Measurements from ENCODE around the gene EIF4EBP3.
A peak's percentile ranks its signal among the peaks of the same experiment; 100 is the strongest.

The EIF4EBP3 gene

DNA sequence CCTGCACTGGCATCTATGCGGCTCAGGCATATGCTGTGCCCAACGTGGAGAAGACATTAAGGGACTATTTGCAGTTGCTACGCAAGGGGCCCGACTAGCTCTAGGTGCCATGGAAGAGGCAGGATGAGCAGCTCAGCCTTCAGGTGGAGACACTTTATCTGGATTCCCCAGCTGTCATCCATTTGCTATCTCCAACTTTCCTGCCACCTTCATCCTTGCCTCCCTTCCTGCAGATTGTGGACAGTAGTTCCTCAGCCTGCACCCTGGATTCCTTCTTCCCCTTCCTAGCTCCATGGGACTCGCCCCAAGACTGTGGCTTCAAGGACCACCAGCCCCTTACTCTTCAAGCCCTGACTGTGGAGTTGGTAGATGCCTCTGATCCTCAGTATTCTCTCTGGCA, 19.2 kb downstream of the EIF4EBP3 start:
- Histone ChIP-seq H3K9me2 (replicated peaks; ENCODE audit: low read depth, low read length) (no peaks in the 10 kb centered on the region), H3K4me2 (ENCODE audit: low read depth, low read length, poor library complexity, severe bottlenecking) (peak overlapping the region; percentile 87), H3F3A (ENCODE audit: low read depth) (no peaks in the 10 kb centered on the region), H3K27me3 (ENCODE audit: insufficient read depth, low read length, poor library complexity, severe bottlenecking) (no peaks in the 10 kb centered on the region), H3K9me3 (ENCODE audit: insufficient read depth, low read depth, low read length) (no peaks in the 10 kb centered on the region), H3K36me3 (ENCODE audit: insufficient read depth, low read length) (peaks cover 3% of the 10 kb centered on the region; the same call in 1 of the 2 replicates), H3K79me2 (ENCODE audit: insufficient read depth, low read length) (peaks cover 47% of the 10 kb centered on the region), H3K9ac (ENCODE audit: low read depth, low read length, poor library complexity, severe bottlenecking) (peak overlapping the region; percentile 97), H2AFZ (ENCODE audit: low read length) (no peak overlapping the region), H3K4me1 (ENCODE audit: insufficient read depth, low read length, poor library complexity, severe bottlenecking) (peaks cover 28% of the 10 kb centered on the region), H4K20me1 (ENCODE audit: insufficient read depth, low read length, poor library complexity, severe bottlenecking) (peaks cover 6% of the 10 kb centered on the region), H3K4me3 (ENCODE audit: low read length, poor library complexity, severe bottlenecking) (peak overlapping the region; percentile 99)
- TF ChIP-seq, protein P1, sequence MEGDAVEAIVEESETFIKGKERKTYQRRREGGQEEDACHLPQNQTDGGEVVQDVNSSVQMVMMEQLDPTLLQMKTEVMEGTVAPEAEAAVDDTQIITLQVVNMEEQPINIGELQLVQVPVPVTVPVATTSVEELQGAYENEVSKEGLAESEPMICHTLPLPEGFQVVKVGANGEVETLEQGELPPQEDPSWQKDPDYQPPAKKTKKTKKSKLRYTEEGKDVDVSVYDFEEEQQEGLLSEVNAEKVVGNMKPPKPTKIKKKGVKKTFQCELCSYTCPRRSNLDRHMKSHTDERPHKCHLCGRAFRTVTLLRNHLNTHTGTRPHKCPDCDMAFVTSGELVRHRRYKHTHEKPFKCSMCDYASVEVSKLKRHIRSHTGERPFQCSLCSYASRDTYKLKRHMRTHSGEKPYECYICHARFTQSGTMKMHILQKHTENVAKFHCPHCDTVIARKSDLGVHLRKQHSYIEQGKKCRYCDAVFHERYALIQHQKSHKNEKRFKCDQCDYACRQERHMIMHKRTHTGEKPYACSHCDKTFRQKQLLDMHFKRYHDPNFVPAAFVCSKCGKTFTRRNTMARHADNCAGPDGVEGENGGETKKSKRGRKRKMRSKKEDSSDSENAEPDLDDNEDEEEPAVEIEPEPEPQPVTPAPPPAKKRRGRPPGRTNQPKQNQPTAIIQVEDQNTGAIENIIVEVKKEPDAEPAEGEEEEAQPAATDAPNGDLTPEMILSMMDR (conservative IDR thresholded peaks at IDR 0.05; ENCODE audit: low read length) = no peak
- no peak for TF ChIP-seq EZH2phosphoT487 (IDR thresholded peaks at IDR 0.05; ENCODE audit: borderline replicate concordance)

DNA sequence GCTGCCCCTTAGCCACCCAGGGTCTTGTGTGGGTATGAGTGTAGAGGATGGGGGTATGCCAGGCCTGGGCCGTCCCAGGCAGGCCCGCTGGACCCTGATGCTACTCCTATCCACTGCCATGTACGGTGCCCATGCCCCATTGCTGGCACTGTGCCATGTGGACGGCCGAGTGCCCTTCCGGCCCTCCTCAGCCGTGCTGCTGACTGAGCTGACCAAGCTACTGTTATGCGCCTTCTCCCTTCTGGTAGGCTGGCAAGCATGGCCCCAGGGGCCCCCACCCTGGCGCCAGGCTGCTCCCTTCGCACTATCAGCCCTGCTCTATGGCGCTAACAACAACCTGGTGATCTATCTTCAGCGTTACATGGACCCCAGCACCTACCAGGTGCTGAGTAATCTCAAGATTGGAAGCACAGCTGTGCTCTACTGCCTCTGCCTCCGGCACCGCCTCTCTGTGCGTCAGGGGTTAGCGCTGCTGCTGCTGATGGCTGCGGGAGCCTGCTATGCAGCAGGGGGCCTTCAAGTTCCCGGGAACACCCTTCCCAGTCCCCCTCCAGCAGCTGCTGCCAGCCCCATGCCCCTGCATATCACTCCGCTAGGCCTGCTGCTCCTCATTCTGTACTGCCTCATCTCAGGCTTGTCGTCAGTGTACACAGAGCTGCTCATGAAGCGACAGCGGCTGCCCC, 19.8 kb downstream of the EIF4EBP3 start:
- Histone ChIP-seq H3F3A (ENCODE audit: low read depth) (no peaks in the 10 kb centered on the region), H2AFZ (ENCODE audit: low read length) (no peak overlapping the region), H3K4me1 (ENCODE audit: insufficient read depth, low read length, poor library complexity, severe bottlenecking) (peaks cover 28% of the 10 kb centered on the region), H3K9me2 (replicated peaks; ENCODE audit: low read depth, low read length) (no peaks in the 10 kb centered on the region), H4K20me1 (ENCODE audit: insufficient read depth, low read length, poor library complexity, severe bottlenecking) (peaks cover 6% of the 10 kb centered on the region), H3K4me2 (ENCODE audit: low read depth, low read length, poor library complexity, severe bottlenecking) (peak overlapping the region; percentile 87), H3K4me3 (ENCODE audit: low read length, poor library complexity, severe bottlenecking) (peak overlapping the region; percentile 99), H3K27me3 (ENCODE audit: insufficient read depth, low read length, poor library complexity, severe bottlenecking) (no peaks in the 10 kb centered on the region), H3K79me2 (ENCODE audit: insufficient read depth, low read length) (peaks cover 47% of the 10 kb centered on the region), H3K36me3 (ENCODE audit: insufficient read depth, low read length) (peaks cover 3% of the 10 kb centered on the region; the same call in 1 of the 2 replicates), H3K9me3 (ENCODE audit: insufficient read depth, low read depth, low read length) (no peaks in the 10 kb centered on the region), H3K9ac (ENCODE audit: low read depth, low read length, poor library complexity, severe bottlenecking) (no peak overlapping the region)
- TF ChIP-seq EZH2phosphoT487 (IDR thresholded peaks at IDR 0.05; ENCODE audit: borderline replicate concordance) = no peak
- TF ChIP-seq, protein P1 (conservative IDR thresholded peaks at IDR 0.05; ENCODE audit: low read length) = no peak

DNA sequence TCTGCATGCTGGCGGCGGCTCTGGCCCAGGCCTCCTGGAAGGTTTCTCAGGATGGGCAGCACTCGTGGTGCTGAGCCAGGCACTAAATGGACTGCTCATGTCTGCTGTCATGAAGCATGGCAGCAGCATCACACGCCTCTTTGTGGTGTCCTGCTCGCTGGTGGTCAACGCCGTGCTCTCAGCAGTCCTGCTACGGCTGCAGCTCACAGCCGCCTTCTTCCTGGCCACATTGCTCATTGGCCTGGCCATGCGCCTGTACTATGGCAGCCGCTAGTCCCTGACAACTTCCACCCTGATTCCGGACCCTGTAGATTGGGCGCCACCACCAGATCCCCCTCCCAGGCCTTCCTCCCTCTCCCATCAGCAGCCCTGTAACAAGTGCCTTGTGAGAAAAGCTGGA, 20.4 kb downstream of the EIF4EBP3 start:
- no peak overlapping the region for H3K4me2 ChIP-seq (ENCODE audit: low read depth, low read length, poor library complexity, severe bottlenecking)

More for the DNA sequence above, 20.4 kb downstream of the EIF4EBP3 start:
- TF ChIP-seq, protein P1 (conservative IDR thresholded peaks at IDR 0.05; ENCODE audit: low read length) = no peak
- no peak for TF ChIP-seq EZH2phosphoT487 (IDR thresholded peaks at IDR 0.05; ENCODE audit: borderline replicate concordance)
- no peak overlapping the region for H2AFZ ChIP-seq (ENCODE audit: low read length)
- no peaks in the 10 kb centered on the region for H3K9me2 ChIP-seq (replicated peaks; ENCODE audit: low read depth, low read length)
- H3K27me3 ChIP-seq (ENCODE audit: insufficient read depth, low read length, poor library complexity, severe bottlenecking) = no peaks in the 10 kb centered on the region
- H3F3A ChIP-seq (ENCODE audit: low read depth) = no peaks in the 10 kb centered on the region
- H3K9ac ChIP-seq (ENCODE audit: low read depth, low read length, poor library complexity, severe bottlenecking) = no peak overlapping the region
- no peaks in the 10 kb centered on the region for H3K9me3 ChIP-seq (ENCODE audit: insufficient read depth, low read depth, low read length)
- H3K79me2 ChIP-seq (ENCODE audit: insufficient read depth, low read length) = peaks cover 42% of the 10 kb centered on the region
- H3K36me3 ChIP-seq (ENCODE audit: insufficient read depth, low read length) = peaks cover 3% of the 10 kb centered on the region; the same call in 1 of the 2 replicates
- H3K4me3 ChIP-seq (ENCODE audit: low read length, poor library complexity, severe bottlenecking) = no peak overlapping the region
- H4K20me1 ChIP-seq (ENCODE audit: insufficient read depth, low read length, poor library complexity, severe bottlenecking) = peaks cover 6% of the 10 kb centered on the region
- H3K4me1 ChIP-seq (ENCODE audit: insufficient read depth, low read length, poor library complexity, severe bottlenecking) = peaks cover 24% of the 10 kb centered on the region
